ENCODE data around the gene P2RX4.
"Not testable (repeated sequence)": the region's sequence is repeated elsewhere in the genome, so short reads cannot be mapped to it uniquely, and the experiment has no call there.

Gene P2RX4

DNA sequence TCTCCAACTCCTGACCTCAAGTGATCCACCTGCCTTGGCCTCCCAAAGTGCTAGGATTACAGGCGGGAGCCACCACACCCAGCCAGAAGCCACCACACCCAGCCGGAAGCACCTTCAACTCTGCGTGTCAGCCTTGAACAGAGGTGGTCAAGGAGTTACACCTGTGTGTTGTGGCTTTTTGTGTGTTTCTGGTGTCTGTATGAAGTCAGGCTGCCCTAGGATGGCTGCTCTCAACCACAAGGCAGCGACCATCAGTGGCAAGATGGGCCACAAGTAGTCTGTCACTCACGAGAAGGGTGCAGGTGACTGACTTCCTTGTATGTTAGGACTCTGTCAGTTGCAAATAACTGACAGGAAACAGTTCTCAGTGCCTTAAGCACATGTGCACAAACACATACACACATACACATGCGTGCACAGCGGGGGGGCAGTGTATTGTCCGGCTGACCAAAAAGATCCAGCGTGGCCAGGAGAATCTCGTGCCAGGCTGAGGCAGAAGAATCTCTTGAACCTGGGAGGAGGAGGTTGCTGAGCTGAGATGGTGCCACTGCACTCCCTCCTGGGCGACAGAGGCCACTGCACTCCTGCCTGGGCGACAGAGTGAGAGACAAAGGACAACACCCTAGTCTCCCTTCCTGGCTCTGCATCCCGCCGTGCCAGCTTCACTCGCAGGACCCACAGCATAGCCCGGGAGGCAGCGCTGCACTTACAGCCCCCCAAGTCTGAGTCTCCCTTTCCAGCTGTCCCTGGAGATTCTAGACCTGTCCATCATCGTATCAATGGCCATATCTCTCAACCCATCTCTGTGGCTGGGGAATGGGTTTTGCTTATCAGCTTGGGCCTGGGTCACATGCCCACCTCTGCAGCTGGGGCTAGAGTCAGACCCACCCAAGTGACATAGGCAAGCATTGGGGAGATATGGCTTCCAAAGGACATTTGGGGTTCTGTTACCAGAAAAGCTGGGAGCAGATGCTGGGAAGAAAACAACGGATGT lies 13.7 kb downstream of the P2RX4 start:
- DNase-seq = no peak

DNA sequence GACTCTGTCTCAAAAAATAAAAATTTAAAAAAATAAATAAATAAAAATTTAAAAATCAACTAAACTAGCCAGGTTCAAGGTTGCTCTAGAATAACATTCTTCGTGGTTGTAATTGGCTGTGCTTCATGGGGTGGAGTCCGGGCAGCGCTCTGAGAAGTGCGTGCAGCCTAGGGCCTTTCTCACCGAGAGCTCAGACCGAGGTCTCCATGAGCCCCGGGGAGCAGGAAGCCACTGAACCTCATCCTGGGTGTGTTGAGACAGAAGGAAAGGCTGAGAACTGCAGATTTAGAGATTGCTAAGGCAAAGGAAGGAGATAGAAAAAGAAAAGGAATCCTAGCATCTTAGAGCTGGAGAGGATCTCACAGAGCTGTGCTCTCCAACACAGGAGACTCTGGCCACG lies 14.7 kb downstream of the P2RX4 start:
- no peak for DNase-seq

DNA sequence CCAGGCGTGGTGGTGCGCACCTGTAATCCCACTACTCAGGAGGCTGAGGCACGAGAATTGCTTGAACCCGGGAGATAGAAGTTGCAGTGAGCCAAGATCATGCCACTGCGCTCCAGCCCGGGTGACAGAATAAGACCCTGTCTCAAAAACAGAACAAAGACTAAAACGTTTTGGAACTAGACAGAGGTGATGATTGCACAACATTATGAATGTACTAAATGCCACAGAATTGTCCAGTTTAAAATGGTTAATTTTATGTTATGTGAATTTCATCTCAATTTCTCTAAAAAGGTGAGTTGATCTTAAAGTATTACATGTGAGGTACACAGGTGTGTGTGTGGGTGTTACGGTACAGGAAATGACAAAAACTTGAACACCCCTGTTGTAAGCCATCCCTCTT lies 16.5 kb downstream of the P2RX4 start:
- DNase-seq = no peak

DNA sequence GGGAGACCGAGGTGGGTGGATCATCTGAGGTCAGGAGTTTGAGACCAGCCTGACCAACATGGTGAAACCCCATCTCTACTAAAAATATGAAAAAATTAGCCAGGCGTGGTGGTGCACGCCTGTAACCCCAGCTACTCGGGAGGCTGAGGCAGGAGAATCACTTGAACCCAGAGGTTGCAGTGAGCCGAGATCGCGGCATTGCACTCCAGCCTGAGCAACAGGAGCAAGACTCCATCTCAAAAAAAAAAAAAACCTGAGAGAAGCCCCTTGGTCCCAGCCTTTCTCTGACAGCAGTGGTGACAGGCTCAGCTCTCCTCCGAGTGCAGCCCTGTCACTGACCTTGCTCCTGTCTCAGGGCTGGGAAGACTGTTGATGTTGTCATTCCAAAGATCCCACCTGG lies 16.9 kb downstream of the P2RX4 start:
- DNase-seq = not testable (repeated sequence)

DNA sequence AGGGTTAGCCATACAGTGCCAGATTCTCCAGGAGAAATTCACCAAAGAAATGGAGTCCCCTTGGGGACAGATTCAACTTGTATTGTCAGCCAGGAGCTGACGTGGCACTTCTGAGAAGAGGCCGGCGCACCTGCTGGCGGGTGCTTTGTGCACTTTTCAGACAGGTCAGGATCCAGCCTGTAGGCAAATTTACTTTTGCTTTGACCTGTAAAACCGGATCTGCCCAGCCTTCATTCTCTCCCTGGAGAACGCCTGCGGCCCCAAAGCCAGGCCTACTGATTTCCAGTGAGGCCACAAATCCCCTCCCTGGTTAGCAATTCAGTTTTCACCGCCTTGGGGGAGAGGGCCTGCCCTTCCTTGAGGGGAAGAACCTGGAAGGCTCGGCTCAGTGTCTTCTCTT lies 17.4 kb downstream of the P2RX4 start:
- DNase-seq = no peak

DNA sequence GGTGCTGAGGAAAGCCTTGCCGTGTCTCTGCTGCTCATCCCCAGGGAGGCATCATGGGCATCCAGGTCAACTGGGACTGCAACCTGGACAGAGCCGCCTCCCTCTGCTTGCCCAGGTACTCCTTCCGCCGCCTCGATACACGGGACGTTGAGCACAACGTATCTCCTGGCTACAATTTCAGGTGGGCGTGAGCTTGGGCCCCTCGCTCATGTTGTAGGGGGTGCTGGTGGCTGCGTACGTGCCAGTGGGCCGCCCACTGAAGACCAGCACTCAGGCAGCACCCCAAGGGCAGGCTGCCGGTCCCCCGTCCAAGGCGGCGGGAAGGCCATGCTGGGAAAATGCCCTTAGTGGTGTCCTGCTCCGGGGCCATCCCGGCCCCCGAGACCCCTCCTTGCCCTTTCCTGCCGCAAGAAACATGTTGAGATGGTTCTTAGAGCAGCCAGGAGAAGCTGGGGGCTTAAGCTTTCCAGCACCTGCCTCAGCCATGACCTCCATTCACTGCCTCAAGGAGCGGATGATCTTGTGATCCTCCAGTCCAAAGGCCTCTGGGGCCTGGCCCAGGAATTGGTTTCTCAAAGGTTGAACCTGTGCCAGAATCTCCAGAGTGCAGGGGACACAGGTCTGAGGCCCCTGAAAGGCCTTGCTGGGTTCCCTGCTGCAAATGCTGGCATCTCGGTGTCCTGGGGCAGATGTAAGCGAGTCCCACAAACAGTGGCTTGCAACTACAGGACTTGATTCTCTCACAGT lies 19.2 kb downstream of the P2RX4 start:
- DNase-seq = no peak

- peak; percentile 34 for DNase-seq
These were observed 20.1 kb downstream of the P2RX4 start for GRCh38 chr12:121229826-121230537.

DNA sequence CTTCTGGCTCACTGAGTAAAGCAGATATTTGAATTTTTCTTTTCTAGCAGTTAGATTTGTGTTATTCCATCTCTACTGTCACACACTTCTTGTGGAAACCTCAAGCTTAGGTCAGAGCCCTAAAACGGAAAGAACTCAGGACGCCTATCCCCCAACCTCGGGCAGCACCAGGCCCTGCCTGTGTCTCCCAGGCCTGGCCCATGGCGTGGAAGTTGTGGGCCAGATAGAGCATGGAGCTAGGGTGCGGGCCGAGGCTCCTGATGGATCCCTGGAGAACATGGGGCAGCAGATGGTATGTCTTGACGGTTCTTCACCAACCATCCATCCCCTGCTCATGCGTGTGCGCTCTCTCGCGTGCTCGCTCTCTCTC lies 20.6 kb downstream of the P2RX4 start:
- DNase-seq = no peak

- DNase-seq = no peak
These were observed 22.2 kb downstream of the P2RX4 start for GRCh38 chr12:121232163-121232562.

- no peak for DNase-seq
These were observed 23.2 kb downstream of the P2RX4 start for GRCh38 chr12:121232977-121233627.

- DNase-seq = no peak
These were observed 23.7 kb downstream of the P2RX4 start for GRCh38 chr12:121233628-121234020.

DNA sequence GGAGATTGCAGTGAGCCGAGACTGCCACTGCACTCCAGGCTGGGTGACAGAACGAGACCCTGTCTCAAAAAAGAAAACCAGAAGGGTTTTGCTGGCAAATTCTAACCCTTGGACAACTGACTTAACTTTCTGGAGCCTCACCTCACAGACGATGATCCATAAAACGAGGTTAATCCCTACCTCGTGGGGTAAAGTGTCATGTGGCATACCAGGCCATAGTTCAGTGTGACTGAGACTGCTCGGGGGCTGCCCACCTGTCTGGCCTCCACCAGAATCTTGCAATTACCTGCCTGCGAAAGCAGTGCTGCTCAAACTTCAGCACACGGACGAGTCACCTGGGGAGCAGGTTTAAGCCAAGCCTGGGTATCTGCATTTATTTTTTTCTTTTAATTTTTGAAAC lies 26.8 kb downstream of the P2RX4 start:
- no peak for DNase-seq

DNA sequence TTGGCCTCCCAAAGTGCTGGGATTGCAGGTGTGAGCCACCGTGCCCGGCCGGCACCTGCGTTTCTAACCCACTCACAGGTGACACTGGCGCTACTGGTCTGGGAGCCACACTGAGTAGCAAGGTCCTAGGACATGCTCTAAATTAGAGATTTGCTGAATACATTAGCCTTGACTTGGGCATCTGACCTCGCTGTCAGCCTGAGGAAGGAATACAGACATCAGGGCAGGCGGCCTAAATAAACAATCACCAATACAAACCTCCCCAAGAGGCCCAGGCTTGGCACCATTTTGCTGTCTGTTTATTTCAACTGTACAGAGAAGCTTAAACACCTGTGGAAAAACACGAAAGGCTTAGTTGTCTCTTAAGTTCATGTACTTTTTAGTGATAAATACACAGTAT lies 27.5 kb downstream of the P2RX4 start:
- DNase-seq = no peak

- DNase-seq = no peak
These were observed 28.2 kb downstream of the P2RX4 start for GRCh38 chr12:121238086-121238485.

DNA sequence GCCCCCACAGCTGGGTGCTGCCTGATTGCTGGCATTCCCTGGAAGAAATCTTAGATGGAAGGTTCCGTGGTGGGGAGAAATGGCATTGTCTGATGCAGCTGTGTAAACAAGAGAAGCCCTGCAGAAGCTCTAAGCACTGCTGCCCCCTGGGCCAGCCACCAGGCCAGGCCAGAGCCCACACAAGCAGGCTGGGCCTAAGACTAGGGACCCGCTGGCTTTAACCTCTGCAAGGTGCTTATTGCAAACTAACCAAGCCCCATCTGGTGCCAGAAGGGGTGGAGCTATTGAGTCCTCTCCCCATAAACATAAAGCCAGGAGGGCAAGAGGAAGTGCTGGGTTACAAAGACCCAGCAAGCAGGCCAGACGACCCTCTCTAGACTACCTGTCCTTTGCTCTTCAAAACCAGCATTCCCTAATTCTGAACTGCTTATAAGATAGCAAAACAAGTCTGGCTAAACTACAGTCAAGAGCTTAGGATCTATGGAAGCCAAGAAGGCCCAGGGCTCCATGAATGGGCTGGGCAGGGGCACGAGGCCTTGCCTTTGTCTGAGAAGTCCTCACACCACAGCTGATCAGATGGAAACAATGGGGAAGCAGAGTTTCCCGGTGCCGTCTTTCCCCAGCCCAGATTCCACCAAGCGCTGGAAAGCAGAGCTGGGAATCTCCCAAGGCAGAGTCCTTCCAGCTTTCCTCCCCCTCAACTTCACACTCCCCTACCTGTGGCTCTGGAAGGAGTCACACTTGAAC lies 28.8 kb downstream of the P2RX4 start:
- DNase-seq = no peak

- no peak for DNase-seq
These were observed 29.6 kb downstream of the P2RX4 start for GRCh38 chr12:121239351-121240061.

- DNase-seq = no peak
These were observed 30.1 kb downstream of the P2RX4 start for GRCh38 chr12:121240062-121240420.

DNA sequence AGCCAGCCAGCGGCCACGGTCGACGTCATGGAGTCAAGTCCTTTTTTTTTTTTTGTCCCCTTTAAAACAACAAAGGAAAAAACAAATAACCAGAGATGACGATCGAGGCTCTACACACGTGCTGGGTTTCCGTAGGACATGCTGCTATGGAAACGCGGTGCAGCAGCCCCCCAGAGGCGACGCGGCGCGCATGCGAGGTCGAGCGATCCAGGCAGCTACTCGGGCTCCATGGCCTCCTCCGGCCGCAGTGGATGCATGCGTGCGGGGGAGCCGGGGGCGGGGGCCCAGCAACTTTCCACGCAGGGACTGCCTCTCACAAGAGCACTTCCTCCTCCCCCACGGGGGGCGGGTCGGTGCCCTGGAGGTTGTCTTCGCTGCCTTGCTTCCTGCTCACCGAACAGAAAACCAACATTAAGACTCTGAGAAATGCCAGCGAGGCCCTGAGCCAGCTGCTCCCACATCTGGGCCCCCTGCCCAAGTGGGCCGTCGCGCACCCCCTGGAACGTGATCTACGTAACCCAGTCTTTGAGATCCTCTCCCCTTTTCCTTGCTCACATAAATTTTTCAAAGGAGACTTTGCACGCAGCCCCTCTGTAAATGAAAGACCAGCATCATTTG lies 30.7 kb downstream of the P2RX4 start:
- DNase-seq = no peak

GRCh38 chr12:121241156-121241970 lies 31.4 kb downstream of the P2RX4 start:
- no peak for DNase-seq

DNA sequence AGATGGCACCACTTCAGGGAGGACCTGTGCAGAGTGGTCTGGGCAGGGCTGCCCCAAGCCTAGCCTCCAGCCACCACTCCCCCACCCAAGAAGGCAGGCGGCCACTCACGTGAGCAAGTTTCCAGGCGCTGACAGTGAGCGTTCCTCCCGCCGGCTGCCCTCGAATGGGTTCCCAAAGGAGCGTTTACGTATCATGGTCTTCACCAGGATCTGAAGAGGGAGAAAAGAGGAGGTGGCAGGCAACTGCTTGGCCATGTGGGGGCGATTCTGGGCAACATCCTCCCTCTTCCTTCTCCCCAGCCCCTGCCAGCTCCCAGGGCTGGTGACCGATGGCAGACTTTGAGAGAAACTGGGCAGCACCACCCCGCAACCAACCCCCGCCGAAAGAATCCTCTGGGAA lies 35.1 kb downstream of the P2RX4 start:
- no peak for DNase-seq
